T-helper 1 cell treated with Interleukin-12 subunit alpha and Interleukin-12 subunit beta and Interleukin-4 antibody, amounts not matched to agents 30 μg/mL and 1 μg/mL, for 36 hours (primary cell): ENCODE results near the gene ACY1.
A peak's percentile ranks its signal among the peaks of the same experiment; 100 is the strongest.

ENCODE experiments used
- H3K27ac Mint-ChIP-seq: one replicate; pipeline ENCODE4 v1.8.0; 2021; ENCODE audit warnings: mild to moderate bottlenecking, mixed read lengths
- H3K27me3 Mint-ChIP-seq: one replicate; pipeline ENCODE4 v1.8.0; 2021; ENCODE audit warnings: low read depth, mixed read lengths
- H3K36me3 Mint-ChIP-seq: one replicate; pipeline ENCODE4 v1.8.0; 2021; ENCODE audit warnings: low read depth, mixed read lengths
- H3K4me1 Mint-ChIP-seq: one replicate; pipeline ENCODE4 v1.8.0; 2021; ENCODE audit warnings: low read depth, mixed read lengths
- H3K4me3 Mint-ChIP-seq: one replicate; pipeline ENCODE4 v1.8.0; 2021; ENCODE audit warnings: mild to moderate bottlenecking, moderate library complexity, mixed read lengths
- H3K9me3 Mint-ChIP-seq: one replicate; pipeline ENCODE4 v1.8.0; 2021; ENCODE audit warnings: mixed read lengths

Gene ACY1

DNA sequence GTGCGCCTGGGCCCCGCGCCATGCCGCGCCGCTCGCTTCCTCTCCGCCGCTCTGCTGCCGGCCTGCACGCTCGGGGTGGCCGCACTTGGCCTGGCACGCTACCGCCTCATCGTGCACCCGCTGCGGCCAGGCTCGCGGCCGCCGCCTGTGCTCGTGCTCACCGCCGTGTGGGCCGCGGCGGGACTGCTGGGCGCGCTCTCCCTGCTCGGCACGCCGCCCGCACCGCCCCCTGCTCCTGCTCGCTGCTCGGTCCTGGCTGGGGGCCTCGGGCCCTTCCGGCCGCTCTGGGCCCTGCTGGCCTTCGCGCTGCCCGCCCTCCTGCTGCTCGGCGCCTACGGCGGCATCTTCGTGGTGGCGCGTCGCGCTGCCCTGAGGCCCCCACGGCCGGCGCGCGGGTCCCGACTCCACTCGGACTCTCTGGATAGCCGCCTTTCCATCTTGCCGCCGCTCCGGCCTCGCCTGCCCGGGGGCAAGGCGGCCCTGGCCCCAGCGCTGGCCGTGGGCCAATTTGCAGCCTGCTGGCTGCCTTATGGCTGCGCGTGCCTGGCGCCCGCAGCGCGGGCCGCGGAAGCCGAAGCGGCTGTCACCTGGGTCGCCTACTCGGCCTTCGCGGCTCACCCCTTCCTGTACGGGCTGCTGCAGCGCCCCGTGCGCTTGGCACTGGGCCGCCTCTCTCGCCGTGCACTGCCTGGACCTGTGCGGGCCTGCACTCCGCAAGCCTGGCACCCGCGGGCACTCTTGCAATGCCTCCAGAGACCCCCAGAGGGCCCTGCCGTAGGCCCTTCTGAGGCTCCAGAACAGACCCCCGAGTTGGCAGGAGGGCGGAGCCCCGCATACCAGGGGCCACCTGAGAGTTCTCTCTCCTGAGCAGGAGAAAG, 27.2 kb upstream of the ACY1 start:
- H3K27ac Mint-ChIP-seq, result no peak overlapping the region
- no peak overlapping the region for H3K4me3 Mint-ChIP-seq
- H3K27me3 Mint-ChIP-seq, result peaks cover 40% of the 10 kb centered on the region
- H3K36me3 Mint-ChIP-seq, result peaks cover 5% of the 10 kb centered on the region
- H3K9me3 Mint-ChIP-seq, result no peaks in the 10 kb centered on the region
- peaks cover 3% of the 10 kb centered on the region for H3K4me1 Mint-ChIP-seq

DNA sequence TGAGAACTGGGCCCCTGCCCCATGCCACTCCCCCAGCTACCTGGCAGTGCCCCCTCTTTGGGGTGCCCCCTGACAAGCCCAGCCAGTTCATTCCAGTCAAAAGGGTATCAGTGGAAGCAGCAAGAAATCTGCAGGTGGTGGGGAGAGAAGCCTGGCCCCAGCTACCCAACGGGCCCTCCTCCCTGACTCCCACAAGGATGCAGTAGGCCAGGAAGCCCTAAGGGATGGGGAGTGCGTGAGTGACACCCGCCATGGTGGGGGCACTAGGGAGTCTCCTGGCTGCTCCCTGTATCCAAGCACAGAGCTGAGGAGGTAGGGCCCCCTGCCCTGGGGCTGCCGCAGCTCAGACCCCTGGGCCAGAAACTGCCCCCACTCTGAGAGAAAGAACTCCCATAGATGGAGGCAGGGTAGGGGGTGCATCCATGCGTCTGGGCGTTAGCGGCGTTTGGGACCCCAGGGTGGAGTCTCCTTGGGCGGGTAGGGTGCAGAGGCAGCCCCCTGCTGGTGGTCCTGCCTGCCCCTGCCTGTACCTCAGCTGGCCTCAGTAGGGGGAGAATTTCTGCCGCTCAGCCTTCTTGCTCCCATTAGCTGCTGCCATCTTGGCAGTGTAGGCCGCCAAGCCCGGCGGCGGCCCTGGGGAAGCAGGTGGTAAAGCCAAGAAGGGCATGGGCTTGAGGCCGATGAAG, 25.7 kb upstream of the ACY1 start:
- Mint-ChIP-seq H3K4me1 (peaks cover 5% of the 10 kb centered on the region), H3K4me3 (no peak overlapping the region), H3K27ac (no peak overlapping the region), H3K27me3 (peaks cover 32% of the 10 kb centered on the region), H3K9me3 (no peaks in the 10 kb centered on the region), H3K36me3 (peaks cover 5% of the 10 kb centered on the region)

DNA sequence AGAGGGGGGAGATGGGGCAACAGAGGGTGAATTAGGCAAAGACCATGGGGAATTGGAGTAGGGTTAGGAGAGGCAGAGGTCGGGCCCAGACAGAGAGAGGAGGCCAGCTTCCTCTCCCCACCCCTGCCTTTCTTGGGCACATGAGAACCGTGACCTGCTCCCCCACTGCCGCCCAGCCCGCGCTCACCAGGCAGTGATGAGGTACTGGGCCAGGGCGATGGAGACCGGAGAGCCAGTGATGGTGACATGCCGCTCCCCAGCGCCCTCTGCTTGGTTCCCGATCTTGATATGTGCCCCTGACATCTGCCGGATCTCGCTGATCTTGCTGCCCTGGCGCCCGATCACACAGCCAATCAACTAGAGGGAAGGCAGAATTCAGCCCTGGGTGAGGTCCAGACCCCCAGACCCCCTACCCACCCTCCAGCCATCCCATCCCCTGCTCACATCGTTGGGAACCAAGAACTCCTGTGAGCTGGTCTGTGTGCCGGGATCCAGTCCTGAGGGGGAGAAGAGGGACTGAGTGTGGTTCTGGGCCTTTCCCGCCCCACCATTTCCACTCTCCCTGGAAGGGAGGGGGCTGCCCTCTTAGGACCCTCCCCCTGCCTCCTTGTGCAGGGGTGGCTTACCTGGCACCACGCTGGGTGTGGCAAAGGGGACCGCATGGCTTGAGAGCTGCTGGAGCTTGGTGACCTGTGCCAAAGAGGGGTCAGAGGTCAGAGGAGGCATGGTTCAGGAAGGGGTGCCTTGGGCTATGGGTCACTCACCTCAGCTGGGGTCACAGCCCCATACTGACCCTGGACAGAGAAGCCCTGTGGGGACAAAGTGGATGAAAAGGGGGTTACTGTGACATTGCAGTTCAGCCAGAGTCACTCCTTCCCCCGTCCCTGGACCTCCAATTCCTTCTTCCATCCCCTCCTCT, 24.5 kb upstream of the ACY1 start:
- Mint-ChIP-seq H3K4me1 (peaks cover 5% of the 10 kb centered on the region), H3K9me3 (no peaks in the 10 kb centered on the region), H3K27me3 (peaks cover 22% of the 10 kb centered on the region), H3K27ac (no peak overlapping the region), H3K4me3 (no peak overlapping the region), H3K36me3 (peaks cover 4% of the 10 kb centered on the region)

DNA sequence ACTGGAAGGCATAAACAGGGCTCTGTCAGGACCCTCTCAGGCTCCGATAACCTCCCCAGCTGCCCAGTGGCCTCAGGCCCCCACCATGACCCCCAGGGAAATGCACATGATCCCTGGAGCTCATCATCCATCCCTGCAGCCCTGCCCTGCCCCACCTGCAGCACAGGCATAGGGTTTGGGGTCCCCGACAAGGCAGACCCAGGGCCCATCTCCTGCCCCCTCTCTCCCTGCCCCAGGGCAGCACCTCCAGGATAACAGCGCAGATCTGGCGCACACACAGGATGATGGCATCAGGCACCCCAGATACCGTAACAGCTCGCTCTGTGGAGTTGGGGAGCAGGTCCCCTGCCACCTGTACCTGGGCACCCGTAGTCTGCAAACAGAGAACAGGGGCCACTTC, 23.7 kb upstream of the ACY1 start:
- no peak overlapping the region for H3K27ac Mint-ChIP-seq
- H3K9me3 Mint-ChIP-seq, result no peaks in the 10 kb centered on the region

DNA sequence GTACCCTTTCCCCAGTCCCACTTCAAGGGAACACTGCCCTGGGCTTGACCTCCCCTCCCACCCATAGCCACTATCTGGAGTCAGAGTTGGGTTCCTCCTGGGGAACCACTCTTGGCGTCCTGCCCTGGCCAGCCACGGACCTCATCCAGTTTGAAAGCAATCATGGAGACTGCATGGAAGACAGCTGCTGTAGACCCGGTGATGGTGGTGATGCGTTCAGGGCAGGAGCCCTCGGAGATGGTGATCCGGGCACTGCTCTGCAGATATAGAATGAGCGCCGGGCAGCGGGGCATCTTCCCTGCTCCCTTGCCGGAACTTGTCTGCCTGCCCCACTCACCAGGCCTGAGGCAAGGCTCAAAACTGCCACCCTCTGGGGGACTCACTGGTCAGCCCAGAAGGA, 22.9 kb upstream of the ACY1 start:
- no peak overlapping the region for H3K4me3 Mint-ChIP-seq

More for the DNA sequence above, 23.7 kb upstream of the ACY1 start:
- H3K36me3 Mint-ChIP-seq, result peaks cover 4% of the 10 kb centered on the region
- peaks cover 14% of the 10 kb centered on the region for H3K27me3 Mint-ChIP-seq
- peaks cover 5% of the 10 kb centered on the region for H3K4me1 Mint-ChIP-seq
- no peak overlapping the region for H3K4me3 Mint-ChIP-seq

DNA sequence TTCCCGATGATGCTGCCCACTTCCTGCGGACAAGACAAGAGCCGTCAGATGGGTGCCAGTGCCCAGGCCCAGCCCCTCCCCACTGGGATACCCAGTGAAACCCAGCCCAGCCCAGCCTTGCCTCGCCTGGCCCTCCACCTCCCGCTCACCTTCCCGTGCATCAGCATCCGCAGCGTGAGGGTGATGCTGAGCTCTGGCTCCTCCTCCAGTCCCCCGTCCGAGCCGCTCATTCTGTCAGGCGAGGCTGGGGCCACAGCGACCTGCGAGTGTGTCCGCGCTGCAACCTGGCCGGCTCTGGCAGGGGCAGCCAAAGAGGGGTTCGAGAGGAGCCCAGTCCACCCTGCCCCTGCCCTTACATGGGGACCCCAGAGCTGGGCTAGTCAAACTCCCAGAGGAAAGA, 22.3 kb upstream of the ACY1 start:
- Mint-ChIP-seq H3K4me1 (peaks cover 8% of the 10 kb centered on the region), H3K27ac (no peak overlapping the region), H3K27me3 (peaks cover 7% of the 10 kb centered on the region), H3K36me3 (peaks cover 4% of the 10 kb centered on the region), H3K9me3 (no peaks in the 10 kb centered on the region), H3K4me3 (no peak overlapping the region)

More for the DNA sequence above, 22.9 kb upstream of the ACY1 start:
- H3K4me1 Mint-ChIP-seq, result peaks cover 8% of the 10 kb centered on the region
- peaks cover 7% of the 10 kb centered on the region for H3K27me3 Mint-ChIP-seq
- peaks cover 4% of the 10 kb centered on the region for H3K36me3 Mint-ChIP-seq
- H3K9me3 Mint-ChIP-seq, result no peaks in the 10 kb centered on the region
- H3K27ac Mint-ChIP-seq, result no peak overlapping the region

DNA sequence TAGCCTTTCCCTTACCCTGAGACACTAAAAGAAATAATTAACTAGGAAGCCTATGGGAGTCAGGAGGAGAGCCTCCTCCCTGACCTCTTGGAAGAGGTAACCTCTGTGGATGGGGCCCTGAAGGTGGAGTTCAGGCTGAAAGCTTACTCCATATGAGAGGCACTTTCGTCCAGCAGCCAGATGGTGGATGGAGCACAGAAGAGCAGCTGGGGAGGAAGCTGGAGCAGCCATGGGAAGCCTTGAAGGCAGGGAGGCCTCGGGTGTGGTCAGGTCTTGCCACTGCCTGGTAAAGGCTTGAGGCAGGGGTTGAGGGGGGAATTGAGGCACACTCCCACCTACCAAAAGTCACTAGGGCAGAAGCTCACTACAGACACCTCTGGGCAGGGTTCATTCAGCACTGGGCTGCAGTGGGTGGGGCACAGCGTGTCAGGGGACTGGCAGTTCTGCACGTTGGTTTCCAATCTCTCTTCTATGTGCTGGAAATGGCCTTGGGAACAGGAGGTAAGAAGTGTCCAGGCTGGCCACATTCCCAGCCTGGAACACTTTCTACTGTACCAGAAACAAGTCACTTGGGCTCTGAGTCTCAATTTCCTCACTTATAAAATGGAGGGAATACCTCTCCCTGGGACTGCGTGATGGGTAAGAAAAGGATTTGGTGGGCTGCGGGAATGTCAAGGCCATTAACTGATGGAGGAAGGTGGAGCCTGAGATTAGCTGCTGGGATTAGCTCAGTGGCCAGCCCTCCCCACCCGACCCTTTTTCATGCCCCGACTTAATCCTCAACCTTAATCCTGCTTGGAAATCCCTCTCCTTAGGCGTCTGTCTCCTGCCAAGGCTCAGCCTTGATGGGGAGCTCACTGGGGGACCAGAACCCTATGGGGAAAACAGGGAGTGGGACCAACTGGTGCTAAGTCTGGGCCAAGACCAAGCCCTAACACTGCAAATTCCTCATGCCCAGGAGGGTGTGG, 21.4 kb upstream of the ACY1 start:
- Mint-ChIP-seq H3K27ac (no peak overlapping the region), H3K4me1 (peaks cover 8% of the 10 kb centered on the region), H3K36me3 (peaks cover 4% of the 10 kb centered on the region), H3K9me3 (no peaks in the 10 kb centered on the region), H3K4me3 (no peak overlapping the region), H3K27me3 (peaks cover 1% of the 10 kb centered on the region)

DNA sequence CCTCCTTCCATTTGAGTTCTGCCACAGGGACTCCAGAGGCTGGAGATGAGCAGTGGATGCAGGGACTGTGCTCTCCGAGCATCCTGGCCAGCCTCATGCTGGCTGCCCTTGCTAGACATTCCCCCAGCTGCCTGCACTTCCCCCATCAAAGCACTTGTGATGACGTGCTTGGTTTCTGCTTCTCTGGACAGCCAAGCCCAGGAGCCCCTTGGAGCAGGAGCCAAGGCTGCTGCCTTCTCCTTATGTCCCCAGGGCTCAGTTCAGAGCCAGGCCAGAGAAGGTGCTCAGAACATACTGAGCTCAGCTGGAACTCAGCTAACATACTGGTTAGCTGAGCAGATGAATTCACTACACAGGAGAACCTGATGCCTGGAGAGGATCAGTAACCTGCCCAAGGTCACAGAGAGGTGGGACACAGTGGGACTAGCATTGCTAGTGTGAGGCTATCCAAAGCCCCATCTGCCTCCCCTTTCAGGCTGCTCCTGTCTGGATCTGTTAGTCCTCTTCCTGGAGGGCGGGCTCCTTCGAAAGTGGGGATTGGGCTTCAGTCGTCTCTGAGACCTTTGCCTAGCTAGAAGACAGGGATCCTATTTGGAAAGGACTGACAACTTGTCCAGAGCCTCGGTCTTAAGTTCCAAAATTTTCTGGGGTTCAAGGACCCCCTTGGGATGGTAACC, 20.3 kb upstream of the ACY1 start:
- H3K27ac Mint-ChIP-seq, result no peak overlapping the region
- peaks cover 4% of the 10 kb centered on the region for H3K36me3 Mint-ChIP-seq
- H3K4me1 Mint-ChIP-seq, result peaks cover 8% of the 10 kb centered on the region
- H3K27me3 Mint-ChIP-seq, result no peaks in the 10 kb centered on the region
- H3K9me3 Mint-ChIP-seq, result no peaks in the 10 kb centered on the region
- H3K4me3 Mint-ChIP-seq, result no peak overlapping the region

DNA sequence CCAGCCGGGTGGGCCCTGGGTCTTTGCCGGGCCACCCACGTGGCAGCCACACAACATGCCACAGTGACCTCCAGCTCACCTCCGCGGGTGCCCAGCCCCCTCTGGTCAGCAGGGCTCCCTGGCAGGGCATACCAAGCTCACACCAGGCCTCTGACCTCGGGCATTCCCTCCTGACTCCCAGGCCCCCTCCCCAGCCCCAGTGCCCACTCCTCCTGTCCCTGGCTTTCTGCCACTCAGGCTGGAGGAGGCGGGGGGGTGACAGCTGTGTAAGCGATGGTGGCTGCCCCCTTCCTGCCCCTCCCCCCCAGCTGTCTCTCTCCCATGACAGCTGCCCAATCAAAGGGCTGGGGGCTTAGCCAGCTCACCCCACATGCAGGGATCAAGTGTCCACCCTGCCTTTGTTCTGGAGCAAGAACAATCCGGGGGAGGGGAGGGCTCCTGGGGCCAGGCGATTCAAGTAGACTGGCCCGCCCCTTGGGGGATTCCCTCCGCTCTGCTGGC, 19.3 kb upstream of the ACY1 start:
- H3K4me1 Mint-ChIP-seq, result peaks cover 8% of the 10 kb centered on the region

DNA sequence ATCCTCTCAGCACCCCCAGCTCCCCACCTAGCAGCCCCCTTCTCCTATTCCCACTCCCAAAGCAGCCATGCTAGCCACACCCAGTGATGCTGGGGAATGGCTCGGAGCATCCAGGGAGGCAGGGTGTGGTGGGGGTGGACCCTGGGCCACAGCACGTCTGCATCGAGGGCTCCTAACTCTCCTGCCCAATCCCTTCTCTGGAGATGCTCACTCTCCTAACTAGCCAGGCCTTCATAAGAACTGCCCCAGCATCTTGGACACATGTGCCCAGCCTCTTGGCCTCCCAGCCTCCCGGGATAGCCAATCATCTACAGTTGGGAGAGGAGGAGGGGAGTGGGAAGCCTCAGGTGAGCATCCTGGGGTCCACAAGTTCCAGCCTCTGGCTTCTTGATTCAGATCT, 18.8 kb upstream of the ACY1 start:
- peaks cover 8% of the 10 kb centered on the region for H3K4me1 Mint-ChIP-seq
- no peaks in the 10 kb centered on the region for H3K9me3 Mint-ChIP-seq
- H3K27ac Mint-ChIP-seq, result no peak overlapping the region
- no peaks in the 10 kb centered on the region for H3K36me3 Mint-ChIP-seq
- no peaks in the 10 kb centered on the region for H3K27me3 Mint-ChIP-seq
- no peak overlapping the region for H3K4me3 Mint-ChIP-seq

More for the DNA sequence above, 19.3 kb upstream of the ACY1 start:
- Mint-ChIP-seq H3K9me3 (no peaks in the 10 kb centered on the region), H3K27ac (no peak overlapping the region), H3K4me3 (no peak overlapping the region), H3K27me3 (no peaks in the 10 kb centered on the region), H3K36me3 (no peaks in the 10 kb centered on the region)

DNA sequence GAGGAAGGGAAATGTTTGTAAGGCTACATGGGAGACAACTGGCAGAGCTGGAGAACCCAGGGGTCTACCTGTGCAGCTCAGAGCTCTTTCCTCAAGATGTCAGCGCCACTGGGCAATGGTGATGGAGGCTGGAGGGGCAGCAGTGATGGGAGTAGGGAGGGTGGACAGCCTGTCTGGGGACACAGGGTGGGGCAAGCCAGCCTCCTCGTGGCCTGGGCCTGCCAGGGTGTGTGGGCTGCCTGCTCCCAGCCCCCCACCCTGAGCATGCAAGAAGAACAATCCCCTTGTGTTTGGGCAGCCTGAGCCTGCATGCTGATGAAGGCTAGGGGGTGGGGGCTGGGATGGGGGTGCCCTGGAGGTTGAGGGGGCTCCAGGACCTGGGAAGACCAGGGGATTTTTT, 17.3 kb upstream of the ACY1 start:
- no peaks in the 10 kb centered on the region for H3K9me3 Mint-ChIP-seq
- H3K4me1 Mint-ChIP-seq, result peaks cover 8% of the 10 kb centered on the region
- no peak overlapping the region for H3K27ac Mint-ChIP-seq
- no peaks in the 10 kb centered on the region for H3K27me3 Mint-ChIP-seq
- H3K4me3 Mint-ChIP-seq, result peak overlapping the region; percentile 89
- H3K36me3 Mint-ChIP-seq, result no peaks in the 10 kb centered on the region

DNA sequence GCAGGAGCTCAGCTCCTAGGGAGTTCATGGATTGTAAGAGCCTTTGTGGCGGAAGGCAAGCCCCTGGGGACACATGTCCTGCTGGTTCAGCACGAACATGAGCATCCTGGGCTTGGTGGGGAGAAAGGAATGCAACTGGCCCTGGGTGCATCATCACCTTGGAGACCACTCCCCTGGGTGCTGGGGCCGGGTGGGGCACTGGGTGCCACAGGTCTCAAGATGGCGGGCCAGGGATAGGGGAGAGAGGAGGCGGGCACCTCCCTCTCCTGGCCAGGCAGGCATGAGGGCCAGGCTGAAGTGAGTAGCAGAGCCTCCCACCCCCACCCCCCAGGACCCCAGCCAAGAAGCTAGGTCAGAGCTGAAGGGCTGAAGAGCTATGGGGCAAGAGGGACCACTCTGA, 16.8 kb upstream of the ACY1 start:
- H3K9me3 Mint-ChIP-seq, result no peaks in the 10 kb centered on the region

DNA sequence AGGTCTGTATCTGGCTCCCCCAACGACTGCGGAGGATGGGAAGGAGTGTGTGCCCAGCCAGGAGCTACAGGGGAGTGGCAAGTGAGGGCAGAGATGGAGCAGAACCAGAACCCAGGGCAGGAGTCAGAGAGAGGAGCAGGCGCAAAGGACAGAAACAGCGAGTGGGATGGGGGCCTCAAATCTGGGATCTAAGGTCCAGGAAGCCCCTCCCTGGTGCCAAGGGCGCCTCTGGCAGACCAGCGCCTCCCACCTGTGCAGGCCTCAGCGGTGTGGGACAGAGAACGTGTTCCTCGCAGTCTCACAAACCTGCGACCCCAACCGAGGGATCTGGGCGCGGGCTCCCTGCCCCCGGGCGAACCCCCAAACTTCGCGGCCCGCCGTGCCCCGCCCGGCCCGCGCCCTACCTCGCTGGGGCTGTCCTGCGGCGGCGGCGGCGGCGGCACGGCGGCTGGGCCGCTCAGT, 16.4 kb upstream of the ACY1 start:
- Mint-ChIP-seq H3K36me3 (no peaks in the 10 kb centered on the region), H3K9me3 (no peaks in the 10 kb centered on the region), H3K4me1 (peaks cover 6% of the 10 kb centered on the region), H3K27ac (no peak overlapping the region), H3K27me3 (no peaks in the 10 kb centered on the region), H3K4me3 (peak overlapping the region; percentile 89)

More for the DNA sequence above, 16.8 kb upstream of the ACY1 start:
- peak overlapping the region; percentile 89 for H3K4me3 Mint-ChIP-seq
- H3K27ac Mint-ChIP-seq, result peak overlapping the region; percentile 41
- peaks cover 8% of the 10 kb centered on the region for H3K4me1 Mint-ChIP-seq
- no peaks in the 10 kb centered on the region for H3K27me3 Mint-ChIP-seq
- no peaks in the 10 kb centered on the region for H3K36me3 Mint-ChIP-seq
